Lung (tissue), 12 donors: ENCODE measurements around the gene GRN. TPM values are rescaled to one million over a fixed set of nuclear protein-coding genes. Genes with fewer than 3 reads are reported as not detected.

ENCODE experiments used
- ATAC-seq: fragments of 200-7000 bp; cut with Tn5 transposase; one replicate; pipeline ENCODE4 v1.9.1; 2020; ENCODE audit warnings: moderate number of reproducible peaks; ENCODE audit not compliant: insufficient read depth, low FRiP score
- DNase-seq, 3 donors: peaks; one replicate each; pipeline ENCODE4 v3.0.0-alpha.2; 2013 to 2017
- H3K27ac ChIP-seq, 2 donors: one replicate each; pipeline ENCODE4 v1.5.1; 2013; ENCODE audit warnings: mild to moderate bottlenecking in 2 of 2, moderate library complexity in 2 of 2, control low read depth in 1 of 2, inconsistent platforms in 1 of 2, low read depth in 1 of 2, low read length in 1 of 2
- H3K27me3 ChIP-seq, 3 donors: one replicate each; pipeline ENCODE4 v1.5.1; 2013; ENCODE audit warnings: low read length in 2 of 3; ENCODE audit not compliant: control insufficient read depth in 3 of 3, insufficient read depth in 3 of 3
- H3K36me3 ChIP-seq, 4 donors: one replicate each; pipeline ENCODE4 v1.5.1; 2013; ENCODE audit warnings: low read length in 4 of 4, mild to moderate bottlenecking in 1 of 4, moderate library complexity in 1 of 4; ENCODE audit not compliant: control insufficient read depth in 4 of 4, insufficient read depth in 4 of 4
- H3K4me1 ChIP-seq, 5 donors: one replicate each; pipeline ENCODE4 v1.5.1; 2013; ENCODE audit warnings: low read length in 5 of 5, mild to moderate bottlenecking in 2 of 5, moderate library complexity in 1 of 5; ENCODE audit not compliant: control insufficient read depth in 5 of 5, insufficient read depth in 5 of 5
- H3K4me3 ChIP-seq: one replicate; pipeline ENCODE4 v1.5.1; 2013; ENCODE audit warnings: mild to moderate bottlenecking, control low read depth, moderate library complexity
- H3K9ac ChIP-seq, 2 donors: one replicate each; pipeline ENCODE4 v1.5.1; 2013; ENCODE audit warnings: low read length in 2 of 2, control low read depth in 1 of 2; ENCODE audit not compliant: insufficient read depth in 1 of 2
- H3K9me3 ChIP-seq, 4 donors: one replicate each; pipeline ENCODE4 v1.5.1; 2013; ENCODE audit warnings: low read length in 3 of 4, mild to moderate bottlenecking in 1 of 4, moderate library complexity in 1 of 4; ENCODE audit not compliant: control insufficient read depth in 4 of 4, insufficient read depth in 3 of 4
- WGBS, 2 donors: extraction: QIAGEN DNeasy Blood & Tissue Kit; methylation state at CpG; one replicate each; pipeline ENCODE4 v1.1.7; 2013; 5-methylcytosine and 5-hydroxymethylcytosine counted together
- polyA plus RNA-seq, 2 donors: library from polyadenylated mRNA; stranded (reverse); fragments of 200-250 nt; gene quantifications; one replicate each; pipeline ENCODE4 v1.2.1, GENCODE V29; 2013
- total RNA-seq, 2 donors: library from RNA; depleted of rRNA in 1 of 2; stranded (reverse); fragments of >200 nt in 1 of 2; gene quantifications; one replicate each; pipeline ENCODE4 v1.2.1, GENCODE V29; 2014 to 2021
- TF ChIP-seq, protein P1 (sequence below): IDR thresholded peaks from 2 replicates; pipeline ENCODE4 v1.5.1; 2012; ENCODE audit warnings: mild to moderate bottlenecking; ENCODE audit errors: control extremely low read depth, extremely low read depth
- donor health status: control.
- donor health status: control.
- donor health status: Bipolar disorder and iron deficiency.
- donor health status: healthy.
- donor health status: DM: yes; HTN: yes; CAD: no.

Gene GRN
- total and polyA plus RNA-seq, 4 donors: 160 to 753 (median 510) TPM

DNA sequence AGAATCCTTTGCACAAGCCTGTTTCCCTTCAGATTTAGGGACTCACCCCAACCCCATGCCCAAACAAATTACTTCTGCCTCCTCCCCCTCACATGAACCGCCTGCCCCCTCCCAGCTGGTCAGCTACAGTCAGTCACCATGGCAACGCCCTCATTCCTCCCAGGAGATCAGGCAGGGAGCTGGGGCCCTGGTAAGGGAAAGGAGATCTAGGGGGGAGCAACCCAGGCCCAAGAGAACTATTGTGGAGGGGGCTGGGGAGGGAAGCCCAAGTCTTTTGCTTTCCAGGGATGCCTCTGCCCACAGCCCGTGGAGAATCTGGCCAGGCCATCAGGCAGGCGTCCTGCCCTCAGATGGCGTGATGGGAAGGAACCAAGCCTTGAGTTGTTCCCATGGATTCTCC, 15.7 kb downstream of the GRN start:
- peak overlapping the region in 1 of 2 donors; percentile 9 for H3K9ac ChIP-seq
- 67 to 81% methylated on average over 5 of the region's 5 CpGs for WGBS, 2 donors
- peaks cover 0 to 30% (median 9%) of the 10 kb centered on the region in 5 donors for H3K4me1 ChIP-seq
- H3K36me3 ChIP-seq: peaks cover 0 to 3% (median 0%) of the 10 kb centered on the region in 4 donors
- no peak for ATAC-seq
- TF ChIP-seq, protein P1, sequence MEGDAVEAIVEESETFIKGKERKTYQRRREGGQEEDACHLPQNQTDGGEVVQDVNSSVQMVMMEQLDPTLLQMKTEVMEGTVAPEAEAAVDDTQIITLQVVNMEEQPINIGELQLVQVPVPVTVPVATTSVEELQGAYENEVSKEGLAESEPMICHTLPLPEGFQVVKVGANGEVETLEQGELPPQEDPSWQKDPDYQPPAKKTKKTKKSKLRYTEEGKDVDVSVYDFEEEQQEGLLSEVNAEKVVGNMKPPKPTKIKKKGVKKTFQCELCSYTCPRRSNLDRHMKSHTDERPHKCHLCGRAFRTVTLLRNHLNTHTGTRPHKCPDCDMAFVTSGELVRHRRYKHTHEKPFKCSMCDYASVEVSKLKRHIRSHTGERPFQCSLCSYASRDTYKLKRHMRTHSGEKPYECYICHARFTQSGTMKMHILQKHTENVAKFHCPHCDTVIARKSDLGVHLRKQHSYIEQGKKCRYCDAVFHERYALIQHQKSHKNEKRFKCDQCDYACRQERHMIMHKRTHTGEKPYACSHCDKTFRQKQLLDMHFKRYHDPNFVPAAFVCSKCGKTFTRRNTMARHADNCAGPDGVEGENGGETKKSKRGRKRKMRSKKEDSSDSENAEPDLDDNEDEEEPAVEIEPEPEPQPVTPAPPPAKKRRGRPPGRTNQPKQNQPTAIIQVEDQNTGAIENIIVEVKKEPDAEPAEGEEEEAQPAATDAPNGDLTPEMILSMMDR: no peak
- peak; percentile 79 to 82 (median 80) for DNase-seq
- H3K9me3 ChIP-seq: no peaks in the 10 kb centered on the region
- H3K4me3 ChIP-seq: no peak overlapping the region
- H3K27me3 ChIP-seq: no peaks in the 10 kb centered on the region
- no peak overlapping the region for H3K27ac ChIP-seq

DNA sequence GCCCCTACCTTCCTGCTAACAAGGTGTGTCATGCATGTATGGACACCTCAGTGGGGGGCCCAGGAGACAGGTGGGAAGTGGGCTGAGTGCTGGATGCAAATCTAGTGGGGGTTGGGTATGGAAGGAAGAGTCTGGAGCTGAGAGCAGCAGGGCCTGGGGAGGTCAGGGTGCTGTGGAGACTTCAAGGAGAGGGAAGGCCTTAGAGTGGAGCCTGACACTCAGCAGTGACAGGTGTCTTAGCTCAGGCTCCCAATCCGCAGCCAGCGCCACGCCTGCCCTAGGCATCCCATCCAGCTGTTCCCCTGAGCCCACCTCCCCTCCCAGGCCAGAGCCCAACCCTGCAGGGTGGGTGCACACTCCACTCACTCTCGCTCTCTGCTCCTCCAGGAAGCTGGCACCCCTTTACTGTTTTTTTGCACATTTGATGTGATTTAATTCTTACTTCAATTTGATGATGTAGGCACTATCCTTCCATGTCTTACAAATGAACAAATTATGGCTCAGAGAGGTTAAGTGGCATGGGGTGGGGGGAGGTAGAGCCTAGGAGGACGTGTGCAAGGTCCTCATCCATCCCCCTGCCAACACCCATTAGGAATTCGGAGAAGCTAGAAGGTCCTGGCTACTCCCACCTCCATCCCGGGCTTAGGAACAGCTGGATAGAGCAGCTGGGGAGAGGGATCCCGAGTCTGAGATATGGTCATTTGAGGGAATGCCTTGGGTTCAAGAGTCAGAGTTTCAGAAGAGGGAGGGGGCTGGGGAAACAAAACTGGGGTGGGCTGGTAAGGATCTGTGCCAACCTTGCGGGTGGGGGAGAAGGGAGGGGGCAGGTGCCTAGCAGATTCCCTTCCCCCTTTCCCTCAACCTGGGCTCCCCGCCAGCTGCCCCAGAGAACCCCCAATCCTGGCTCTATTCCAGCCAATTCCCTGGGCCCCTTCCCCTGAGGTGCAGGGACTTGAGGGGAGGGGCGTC, 16.5 kb downstream of the GRN start:
- Histone ChIP-seq H3K27ac (no peak overlapping the region), H3K4me3 (no peak overlapping the region), H3K4me1 (peaks cover 0 to 30% (median 9%) of the 10 kb centered on the region in 5 donors), H3K9me3 (no peaks in the 10 kb centered on the region), H3K9ac (peak overlapping the region in 1 of 2 donors; percentile 9), H3K27me3 (peaks cover 0 to 3% (median 0%) of the 10 kb centered on the region in 3 donors), H3K36me3 (peaks cover 0 to 3% (median 0%) of the 10 kb centered on the region in 4 donors)
- ATAC-seq (no peak), DNase-seq (peak; percentile 57 to 70 (median 70))
- WGBS, 2 donors: 48 to 58% methylated on average over 10 to 11 of the region's 11 CpGs
- TF ChIP-seq, protein P1: no peak

DNA sequence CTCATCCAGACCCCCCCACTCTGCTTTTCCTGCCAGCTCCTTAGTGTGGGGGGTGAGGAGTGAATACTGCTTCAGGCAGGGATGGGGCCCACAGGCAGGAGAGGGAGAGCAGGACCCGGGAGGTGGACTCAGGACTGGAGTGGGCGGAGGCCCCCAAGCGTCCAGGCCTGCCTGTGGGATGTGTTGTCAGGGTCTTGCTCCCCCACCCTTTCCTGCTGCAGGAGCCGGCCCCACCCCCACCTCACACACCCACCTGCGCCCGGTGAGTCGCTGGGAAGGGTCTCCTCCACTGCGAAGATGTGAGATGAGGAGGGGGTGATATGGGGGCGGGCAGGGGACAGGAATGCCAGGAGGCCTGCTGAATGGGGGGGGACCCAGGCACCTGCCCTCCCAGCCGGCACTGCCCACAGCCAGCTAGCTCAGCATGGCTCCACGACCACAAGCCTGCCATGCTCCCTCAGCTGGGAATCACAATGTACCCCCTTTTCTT, 17.4 kb downstream of the GRN start:
- no peak for ATAC-seq
- no peaks in the 10 kb centered on the region for H3K9me3 ChIP-seq
- H3K27ac ChIP-seq: no peak overlapping the region
- H3K4me1 ChIP-seq: peaks cover 0 to 31% (median 9%) of the 10 kb centered on the region in 5 donors
- peak overlapping the region; percentile 11 to 32 for H3K9ac ChIP-seq
- TF ChIP-seq, protein P1: no peak
- H3K36me3 ChIP-seq: peaks cover 0 to 3% (median 0%) of the 10 kb centered on the region in 4 donors
- DNase-seq: peak in 2 of 3 donors; percentile 36 to 59
- 24 to 30% methylated on average over 7 to 11 of the region's 11 CpGs for WGBS, 2 donors
- H3K4me3 ChIP-seq: no peak overlapping the region
- H3K27me3 ChIP-seq: peaks cover 0 to 3% (median 0%) of the 10 kb centered on the region in 3 donors
